HepG2 (cell line): ENCODE data around the gene METAP1D. TPM values are rescaled to one million over a fixed set of nuclear protein-coding genes. Genes with fewer than 3 reads are reported as not detected.

Experiments used
- DMAP1 ChIP-seq: IDR thresholded peaks from 2 replicates; pipeline ENCODE4 v1.6.1; 2016
- KDM5B ChIP-seq: sonication (generic); formaldehyde crosslinking; IDR thresholded peaks from 2 replicates; pipeline ENCODE4 v1.4.0; 2020; ENCODE audit warnings: missing genetic modification reagents, mild to moderate bottlenecking, borderline replicate concordance
- PRPF4 ChIP-seq: fragments of 200-400 bp; formaldehyde crosslinking; IDR thresholded peaks from 2 replicates; pipeline ENCODE4 v1.6.1; 2016; ENCODE audit warnings: low read length, low read depth; ENCODE audit not compliant: poor library complexity, severe bottlenecking
- SOX6 ChIP-seq, 2 experiments: fragments of 450-650 bp in 1 of 2; sonication (generic) in 1 of 2; formaldehyde crosslinking in 1 of 2; IDR thresholded peaks; 2 replicates each; pipeline versions ENCODE4 v1.4.0 to v1.6.1; 2017 to 2020; ENCODE audit warnings: antibody characterized with exemption in 1 of 2, mild to moderate bottlenecking in 1 of 2, missing genetic modification reagents in 1 of 2
- ZNF263 ChIP-seq: sonication (generic); formaldehyde crosslinking; IDR thresholded peaks from 2 replicates; pipeline ENCODE4 v1.4.0; 2020; ENCODE audit warnings: missing genetic modification reagents
- ZNF30 ChIP-seq: sonication (generic); formaldehyde crosslinking; IDR thresholded peaks from 2 replicates; pipeline ENCODE4 v1.5.0; 2020; ENCODE audit warnings: mild to moderate bottlenecking, missing genetic modification reagents
- ZNF839 ChIP-seq: sonication (generic); formaldehyde crosslinking; IDR thresholded peaks from 2 replicates; pipeline ENCODE4 v1.4.0; 2020; ENCODE audit warnings: missing genetic modification reagents, mild to moderate bottlenecking, borderline replicate concordance
- polyA plus RNA-seq, 8 experiments: library from polyadenylated mRNA; depleted of rRNA in 3 of 8; stranded (reverse) in 7 of 8; unstranded in 1 of 8; fragments of >200 nt; fragmentation: Illumina TruSeq in 4 of 8; extraction: Trizol in 4 of 8; gene quantifications; 2 replicates each; pipeline versions ENCODE4 v1.2.1 to v1.2.3, GENCODE V29; 2011 to 2016; ENCODE audit warnings: low read depth in 4 of 8, missing spikeins in 1 of 8, mixed read lengths in 1 of 8; ENCODE audit not compliant: insufficient read depth in 1 of 8
- total RNA-seq, 5 experiments: library from RNA; depleted of rRNA; stranded (reverse); fragments of >200 nt; fragmentation: Illumina TruSeq; extraction: Trizol; gene quantifications; 2 replicates each; pipeline ENCODE4 v1.2.3, GENCODE V29; 2016; ENCODE audit warnings: low read depth in 1 of 5
- TF ChIP-seq, protein P1 (sequence below): sonication (generic); formaldehyde crosslinking; IDR thresholded peaks from 2 replicates; pipeline ENCODE4 v1.4.0; 2020; ENCODE audit warnings: missing genetic modification reagents, low read depth, mild to moderate bottlenecking, borderline replicate concordance
- TF ChIP-seq, protein P2 (sequence below): IDR thresholded peaks from 2 replicates; pipeline ENCODE4 v1.6.1; 2018; ENCODE audit warnings: missing genetic modification reagents
- TF ChIP-seq, protein P3 (sequence below): IDR thresholded peaks from 2 replicates; pipeline ENCODE4 v1.6.1; 2016; ENCODE audit warnings: low read depth
- TF ChIP-seq, protein P4 (sequence below): sonication (generic); formaldehyde crosslinking; IDR thresholded peaks from 2 replicates; pipeline ENCODE4 v1.5.1; 2020; ENCODE audit warnings: mild to moderate bottlenecking, missing genetic modification reagents, moderate library complexity

The METAP1D gene
- total and polyA plus RNA-seq, 2 of the 13 experiments (the other 11 are each of a cell fraction or from before 2014, with no cell fraction given) = 14.7 to 21.6 TPM

GRCh38 chr2:172095146-172095904, 95.6 kb downstream of the METAP1D start (continued):
- TF ChIP-seq ZNF263 (peak; percentile 80), PRPF4 (no peak), ZNF30 (CRISPR knock-in tag) (no peak), KDM5B (CRISPR knock-in tag) (no peak), DMAP1 (CRISPR knock-in tag) (peak; percentile 12; the same call in 1 of the 2 replicates), ZNF839 (CRISPR knock-in tag) (0 out of 2 replicates have a peak, but pooled peaks have one; percentile 29), SOX6 (IDR thresholded peaks at IDR 0.05) (no peak), SOX6 (CRISPR knock-in tag; IDR thresholded peaks at IDR 0.05) (0 out of 2 replicates have a peak, but pooled peaks have one; percentile 27)
- TF ChIP-seq, protein P1, sequence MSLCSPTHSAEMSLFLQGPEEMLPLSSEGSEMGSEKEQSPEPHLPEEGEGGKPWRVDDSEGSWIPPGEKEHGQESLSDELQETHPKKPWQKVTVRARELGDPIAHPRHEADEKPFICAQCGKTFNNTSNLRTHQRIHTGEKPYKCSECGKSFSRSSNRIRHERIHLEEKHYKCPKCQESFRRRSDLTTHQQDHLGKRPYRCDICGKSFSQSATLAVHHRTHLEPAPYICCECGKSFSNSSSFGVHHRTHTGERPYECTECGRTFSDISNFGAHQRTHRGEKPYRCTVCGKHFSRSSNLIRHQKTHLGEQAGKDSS (CRISPR knock-in tag) = 0 out of 2 replicates have a peak, but pooled peaks have one; percentile 28
- TF ChIP-seq, protein P2, sequence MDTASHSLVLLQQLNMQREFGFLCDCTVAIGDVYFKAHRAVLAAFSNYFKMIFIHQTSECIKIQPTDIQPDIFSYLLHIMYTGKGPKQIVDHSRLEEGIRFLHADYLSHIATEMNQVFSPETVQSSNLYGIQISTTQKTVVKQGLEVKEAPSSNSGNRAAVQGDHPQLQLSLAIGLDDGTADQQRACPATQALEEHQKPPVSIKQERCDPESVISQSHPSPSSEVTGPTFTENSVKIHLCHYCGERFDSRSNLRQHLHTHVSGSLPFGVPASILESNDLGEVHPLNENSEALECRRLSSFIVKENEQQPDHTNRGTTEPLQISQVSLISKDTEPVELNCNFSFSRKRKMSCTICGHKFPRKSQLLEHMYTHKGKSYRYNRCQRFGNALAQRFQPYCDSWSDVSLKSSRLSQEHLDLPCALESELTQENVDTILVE = no peak
- TF ChIP-seq, protein P3, sequence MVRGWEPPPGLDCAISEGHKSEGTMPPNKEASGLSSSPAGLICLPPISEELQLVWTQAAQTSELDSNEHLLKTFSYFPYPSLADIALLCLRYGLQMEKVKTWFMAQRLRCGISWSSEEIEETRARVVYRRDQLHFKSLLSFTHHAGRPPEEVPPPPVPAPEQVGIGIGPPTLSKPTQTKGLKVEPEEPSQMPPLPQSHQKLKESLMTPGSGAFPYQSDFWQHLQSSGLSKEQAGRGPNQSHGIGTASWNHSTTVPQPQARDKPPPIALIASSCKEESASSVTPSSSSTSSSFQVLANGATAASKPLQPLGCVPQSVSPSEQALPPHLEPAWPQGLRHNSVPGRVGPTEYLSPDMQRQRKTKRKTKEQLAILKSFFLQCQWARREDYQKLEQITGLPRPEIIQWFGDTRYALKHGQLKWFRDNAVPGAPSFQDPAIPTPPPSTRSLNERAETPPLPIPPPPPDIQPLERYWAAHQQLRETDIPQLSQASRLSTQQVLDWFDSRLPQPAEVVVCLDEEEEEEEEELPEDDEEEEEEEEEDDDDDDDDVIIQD = no peak
- TF ChIP-seq, protein P4, sequence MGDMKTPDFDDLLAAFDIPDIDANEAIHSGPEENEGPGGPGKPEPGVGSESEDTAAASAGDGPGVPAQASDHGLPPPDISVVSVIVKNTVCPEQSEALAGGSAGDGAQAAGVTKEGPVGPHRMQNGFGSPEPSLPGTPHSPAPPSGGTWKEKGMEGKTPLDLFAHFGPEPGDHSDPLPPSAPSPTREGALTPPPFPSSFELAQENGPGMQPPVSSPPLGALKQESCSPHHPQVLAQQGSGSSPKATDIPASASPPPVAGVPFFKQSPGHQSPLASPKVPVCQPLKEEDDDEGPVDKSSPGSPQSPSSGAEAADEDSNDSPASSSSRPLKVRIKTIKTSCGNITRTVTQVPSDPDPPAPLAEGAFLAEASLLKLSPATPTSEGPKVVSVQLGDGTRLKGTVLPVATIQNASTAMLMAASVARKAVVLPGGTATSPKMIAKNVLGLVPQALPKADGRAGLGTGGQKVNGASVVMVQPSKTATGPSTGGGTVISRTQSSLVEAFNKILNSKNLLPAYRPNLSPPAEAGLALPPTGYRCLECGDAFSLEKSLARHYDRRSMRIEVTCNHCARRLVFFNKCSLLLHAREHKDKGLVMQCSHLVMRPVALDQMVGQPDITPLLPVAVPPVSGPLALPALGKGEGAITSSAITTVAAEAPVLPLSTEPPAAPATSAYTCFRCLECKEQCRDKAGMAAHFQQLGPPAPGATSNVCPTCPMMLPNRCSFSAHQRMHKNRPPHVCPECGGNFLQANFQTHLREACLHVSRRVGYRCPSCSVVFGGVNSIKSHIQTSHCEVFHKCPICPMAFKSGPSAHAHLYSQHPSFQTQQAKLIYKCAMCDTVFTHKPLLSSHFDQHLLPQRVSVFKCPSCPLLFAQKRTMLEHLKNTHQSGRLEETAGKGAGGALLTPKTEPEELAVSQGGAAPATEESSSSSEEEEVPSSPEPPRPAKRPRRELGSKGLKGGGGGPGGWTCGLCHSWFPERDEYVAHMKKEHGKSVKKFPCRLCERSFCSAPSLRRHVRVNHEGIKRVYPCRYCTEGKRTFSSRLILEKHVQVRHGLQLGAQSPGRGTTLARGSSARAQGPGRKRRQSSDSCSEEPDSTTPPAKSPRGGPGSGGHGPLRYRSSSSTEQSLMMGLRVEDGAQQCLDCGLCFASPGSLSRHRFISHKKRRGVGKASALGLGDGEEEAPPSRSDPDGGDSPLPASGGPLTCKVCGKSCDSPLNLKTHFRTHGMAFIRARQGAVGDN = peak; percentile 68
